ENCODE data around the gene CORO2A. TPM values are rescaled to one million over a fixed set of nuclear protein-coding genes. Genes with fewer than 3 reads are reported as not detected.

CORO2A gene
- total RNA-seq, 1 experiment from 2014 or later, result 19.8 TPM

- no peak overlapping the region for H3K4me3 ChIP-seq
- no peak overlapping the region for H3K27ac ChIP-seq
- no peaks in the 10 kb centered on the region for H4K20me1 ChIP-seq (ENCODE audit: insufficient read depth)
- no peaks in the 10 kb centered on the region; the same call in 1 of the 2 replicates for H3K36me3 ChIP-seq (ENCODE audit: low read depth)
- no peak for DNase-seq
- ChIA-PET POLR2A (ENCODE audit: unreplicated experiment) (no interaction called here), CTCF (no interaction called here)
- no TSS peak for BruUV-seq (replicated peaks)
- no peak for TF ChIP-seq CTCF (conservative IDR thresholded peaks at IDR 0.05)
- no peak for TF ChIP-seq EZH2 (IDR thresholded peaks at IDR 0.05; ENCODE audit: low read depth)
- no peak overlapping the region for H2AFZ ChIP-seq
- intact Hi-C loops (cut with micrococcal nuclease; ENCODE audit: unreplicated experiment), result loop anchor here (10.0 kb wide), 1 partner anchor 595 kb away; the partner anchor contains the start of gene ANKS6
- no peak overlapping the region for H3K4me2 ChIP-seq
- no peaks in the 10 kb centered on the region for H3K9me3 ChIP-seq (ENCODE audit: insufficient read depth, low read depth)
- H3K4me1 ChIP-seq (replicated peaks; ENCODE audit: insufficient read depth), result no peaks in the 10 kb centered on the region
- H3K27me3 ChIP-seq (ENCODE audit: insufficient read depth, low read depth), result no peaks in the 10 kb centered on the region
- H3K9me2 ChIP-seq (ENCODE audit: insufficient read depth), result no peaks in the 10 kb centered on the region
- no peaks in the 10 kb centered on the region for H3F3A ChIP-seq (ENCODE audit: insufficient read depth, low read depth)
- H3K79me2 ChIP-seq (ENCODE audit: low read depth), result no peaks in the 10 kb centered on the region
These were observed 7.1 kb upstream of the CORO2A start for GRCh38 chr9:98199388-98200033.

GRCh38 chr9:98195671-98196070, 3.2 kb upstream of the CORO2A start:
- H3K9me2 ChIP-seq (ENCODE audit: insufficient read depth), result no peaks in the 10 kb centered on the region
- no peaks in the 10 kb centered on the region for H3K9me3 ChIP-seq (ENCODE audit: insufficient read depth, low read depth)
- no TSS peak for BruUV-seq (replicated peaks)
- no peaks in the 10 kb centered on the region for H4K20me1 ChIP-seq (ENCODE audit: insufficient read depth)
- H3K27ac ChIP-seq, result no peak overlapping the region
- H3K79me2 ChIP-seq (ENCODE audit: low read depth), result no peaks in the 10 kb centered on the region
- intact Hi-C loops (cut with micrococcal nuclease; ENCODE audit: unreplicated experiment), result no loop called here
- ChIA-PET POLR2A (ENCODE audit: unreplicated experiment) (no interaction called here), CTCF (no interaction called here)
- H3K4me3 ChIP-seq, result no peak overlapping the region
- TF ChIP-seq EZH2 (IDR thresholded peaks at IDR 0.05; ENCODE audit: low read depth) (no peak), CTCF (conservative IDR thresholded peaks at IDR 0.05) (no peak)
- no peaks in the 10 kb centered on the region for H3K36me3 ChIP-seq (ENCODE audit: low read depth)
- H3K4me2 ChIP-seq, result no peak overlapping the region
- H2AFZ ChIP-seq, result no peak overlapping the region
- H3K4me1 ChIP-seq (replicated peaks; ENCODE audit: insufficient read depth), result peaks cover 16% of the 10 kb centered on the region
- H3F3A ChIP-seq (ENCODE audit: insufficient read depth, low read depth), result peaks cover 13% of the 10 kb centered on the region; the same call in 1 of the 2 replicates
- H3K27me3 ChIP-seq (ENCODE audit: insufficient read depth, low read depth), result no peaks in the 10 kb centered on the region
- DNase-seq, result no peak

GRCh38 chr9:98193336-98193944, 1.0 kb upstream of the CORO2A start:
- no peak for DNase-seq
- 0 out of 2 replicates have a peak, but pooled peaks cover 5% of the 10 kb centered on the region for H3K79me2 ChIP-seq (ENCODE audit: low read depth)
- peaks cover 13% of the 10 kb centered on the region; the same call in 1 of the 2 replicates for H3F3A ChIP-seq (ENCODE audit: insufficient read depth, low read depth)
- H3K4me2 ChIP-seq, result peak overlapping the region; percentile 82
- intact Hi-C loops (cut with micrococcal nuclease; ENCODE audit: unreplicated experiment), result loop anchor here (1.0 to 5.0 kb wide), 2 partner anchors 72 to 271 kb away; partner anchors contain the start of gene TRMO
- TF ChIP-seq EZH2 (IDR thresholded peaks at IDR 0.05; ENCODE audit: low read depth), result no peak
- TF ChIP-seq CTCF (conservative IDR thresholded peaks at IDR 0.05), result no peak
- H3K9me2 ChIP-seq (ENCODE audit: insufficient read depth), result no peaks in the 10 kb centered on the region
- H3K27ac ChIP-seq, result peak overlapping the region; percentile 46; the same call in 1 of the 2 replicates
- ChIA-PET POLR2A (ENCODE audit: unreplicated experiment) (interaction anchor here (0.6 to 0.7 kb wide), 4 partner anchors 15 to 26 kb away, joined by 3 to 9 read pairs (median 5); no protein-coding TSS in a partner anchor), CTCF (interaction anchor here (0.6 to 1.6 kb wide), 4 partner anchors 45 to 120 kb away, joined by 4 to 7 read pairs (median 4); no protein-coding TSS in a partner anchor)
- BruUV-seq (replicated peaks), result no TSS peak
- peaks cover 16% of the 10 kb centered on the region for H3K4me1 ChIP-seq (replicated peaks; ENCODE audit: insufficient read depth)
- H4K20me1 ChIP-seq (ENCODE audit: insufficient read depth), result no peaks in the 10 kb centered on the region
- peak overlapping the region; percentile 63 for H3K4me3 ChIP-seq
- no peaks in the 10 kb centered on the region for H3K36me3 ChIP-seq (ENCODE audit: low read depth)
- H3K27me3 ChIP-seq (ENCODE audit: insufficient read depth, low read depth), result no peaks in the 10 kb centered on the region
- H3K9me3 ChIP-seq (ENCODE audit: insufficient read depth, low read depth), result no peaks in the 10 kb centered on the region
- H2AFZ ChIP-seq, result peak overlapping the region; percentile 93
